Upper lobe of left lung (tissue), 4 donors: ENCODE data around the gene ASPDH.
"Not testable (repeated sequence)": the region's sequence is repeated elsewhere in the genome, so short reads cannot be mapped to it uniquely, and the experiment has no call there.

Experiments used
- CTCF ChIP-seq, 6 experiments: fragments of 450-650 bp in 4 of 6; fragments of 200-600 bp in 2 of 6; sonication (generic) in 2 of 6; IDR thresholded peaks; one replicate each; pipeline ENCODE4 v1.5.1; 2016 to 2019; ENCODE audit warnings: antibody characterized with exemption in 6 of 6
- POLR2A ChIP-seq, 4 donors: fragments of 450-650 bp; IDR thresholded peaks; one replicate each; pipeline ENCODE4 v1.5.1; 2016 to 2017; ENCODE audit warnings: antibody characterized with exemption in 4 of 4, mild to moderate bottlenecking in 2 of 4

GRCh38 chr19:50528052-50528451 is 14.3 kb upstream of the ASPDH start:
- TF ChIP-seq CTCF, POLR2A (IDR thresholded peaks at IDR 0.05): not testable (repeated sequence)
